Measurements from ENCODE around the gene SPOPL.

SPOPL gene

GRCh38 chr2:138486363-138487198 is 15.0 kb upstream of the SPOPL start:
- 0 out of 2 replicates have a peak, but pooled peaks have one; percentile 6 for TF ChIP-seq CTCF (conservative IDR thresholded peaks at IDR 0.05)
- no peak for TF ChIP-seq ZFX (IDR thresholded peaks at IDR 0.05)
- no peak overlapping the region for H3K27ac ChIP-seq

- no peak for TF ChIP-seq ZFX (IDR thresholded peaks at IDR 0.05)
- no peak for TF ChIP-seq CTCF (conservative IDR thresholded peaks at IDR 0.05)
Measured at GRCh38 chr2:138490673-138491494, 10.7 kb upstream of the SPOPL start.

DNA sequence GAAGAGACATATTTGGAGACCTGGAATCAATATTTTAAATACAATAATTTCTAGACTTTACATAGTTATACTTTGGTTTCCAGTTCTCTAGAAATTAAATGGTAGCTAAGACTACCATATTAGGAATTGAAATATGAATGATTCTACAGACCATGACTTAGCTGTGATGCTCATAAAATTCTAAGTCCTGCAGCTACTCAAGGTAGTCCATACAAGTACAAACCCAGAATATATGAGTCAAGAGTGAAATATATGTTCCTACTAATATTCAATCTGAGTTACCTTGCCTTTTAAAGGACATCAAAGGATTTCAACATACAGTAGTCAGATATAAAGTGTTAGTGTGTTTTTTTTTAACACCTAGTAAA is 10.1 kb upstream of the SPOPL start:
- H3K27ac ChIP-seq = no peak overlapping the region
- TF ChIP-seq CTCF (conservative IDR thresholded peaks at IDR 0.05) = no peak

More at GRCh38 chr2:138490673-138491494, 10.7 kb upstream of the SPOPL start:
- no peak overlapping the region for H3K27ac ChIP-seq

- no peak for TF ChIP-seq CTCF (conservative IDR thresholded peaks at IDR 0.05)
- no peak for TF ChIP-seq ZFX (IDR thresholded peaks at IDR 0.05)
- H3K27ac ChIP-seq = no peak overlapping the region
Measured at GRCh38 chr2:138492160-138492559, 9.4 kb upstream of the SPOPL start.

DNA sequence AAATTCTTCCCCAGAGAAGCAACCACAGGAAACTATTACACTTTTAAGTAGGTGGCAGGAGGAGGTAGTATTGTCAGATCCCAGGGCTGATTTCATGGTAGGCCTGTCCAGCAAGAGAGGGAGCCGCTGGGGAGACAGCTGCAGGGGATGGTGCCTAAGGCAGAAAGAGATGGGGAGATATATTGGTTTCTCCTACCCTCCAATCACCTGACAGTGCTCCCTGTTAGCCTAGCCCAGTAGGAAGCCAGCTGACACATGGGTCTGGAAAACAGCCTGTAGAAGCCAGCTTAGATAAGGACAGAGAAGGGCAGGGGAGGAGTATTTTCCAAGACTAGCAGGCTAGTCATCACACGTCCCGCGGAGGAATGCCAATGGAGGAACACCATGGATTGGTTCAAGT is 8.2 kb upstream of the SPOPL start:
- no peak for TF ChIP-seq CTCF (conservative IDR thresholded peaks at IDR 0.05)
- TF ChIP-seq ZFX (IDR thresholded peaks at IDR 0.05) = no peak
- no peak overlapping the region for H3K27ac ChIP-seq

- no peak overlapping the region for H3K27ac ChIP-seq
- TF ChIP-seq ZFX (IDR thresholded peaks at IDR 0.05) (no peak), CTCF (conservative IDR thresholded peaks at IDR 0.05) (no peak)
Measured at GRCh38 chr2:138494265-138494966, 7.2 kb upstream of the SPOPL start.

All from C4-2B (cell line).